HL-60 (cell line): Measurements from ENCODE around the gene DLX1.
A peak's percentile ranks its signal among the peaks of the same experiment; 100 is the strongest.

Source experiments
- DNase-seq, 2 experiments: peaks; one replicate each; pipeline ENCODE4 v3.0.0-alpha.2; 2010 to 2020; ENCODE audit warnings: low read depth in 1 of 2, low spot score in 1 of 2
- H3K27ac ChIP-seq: fragments of 250-450 bp; sonication (Bioruptor Pico); replicated peaks from 2 replicates; pipeline ENCODE4 v1.5.1; 2020; ENCODE audit warnings: mild to moderate bottlenecking, moderate library complexity
- H3K27me3 ChIP-seq: fragments of 250-450 bp; sonication (Bioruptor Pico); 2 replicates; pipeline ENCODE4 v1.5.1; 2021; ENCODE audit warnings: mild to moderate bottlenecking, moderate library complexity; ENCODE audit not compliant: insufficient read depth, poor library complexity, severe bottlenecking
- H3K4me3 ChIP-seq: replicated peaks from 2 replicates; pipeline ENCODE4 v1.5.1; 2011; ENCODE audit warnings: mild to moderate bottlenecking, control low read depth, low read length; ENCODE audit not compliant: insufficient read depth
- GABPA ChIP-seq: IDR thresholded peaks from 2 replicates; pipeline ENCODE4 v1.6.1; 2012; ENCODE audit warnings: low read depth
- POLR2AphosphoS5 ChIP-seq: IDR thresholded peaks from 2 replicates; pipeline ENCODE4 v1.6.1; 2012; ENCODE audit warnings: low read depth
- SPI1 ChIP-seq: IDR thresholded peaks from 2 replicates; pipeline ENCODE4 v1.6.1; 2012; ENCODE audit warnings: low read depth, mild to moderate bottlenecking, borderline replicate concordance
- long read RNA-seq: library from polyadenylated mRNA; unstranded; transcript quantifications from one replicate; pipeline ENCODE4 v2.0.0, GENCODE V29; 2020
- TF ChIP-seq, protein P1 (sequence below): IDR thresholded peaks from 2 replicates; pipeline ENCODE4 v1.6.1; 2012; ENCODE audit warnings: low read depth; ENCODE audit not compliant: insufficient replicate concordance
- TF ChIP-seq, protein P2 (sequence below): IDR thresholded peaks from one replicate; pipeline ENCODE4 v1.5.1; 2011; ENCODE audit warnings: low read length, control low read depth, inconsistent platforms; ENCODE audit not compliant: insufficient read depth

Gene DLX1
- long read RNA-seq, partial matches to known transcripts, result 0 of 4 reads
- long read RNA-seq, other reads (novel, unspliced or antisense), result 2 of 4 reads

DNA sequence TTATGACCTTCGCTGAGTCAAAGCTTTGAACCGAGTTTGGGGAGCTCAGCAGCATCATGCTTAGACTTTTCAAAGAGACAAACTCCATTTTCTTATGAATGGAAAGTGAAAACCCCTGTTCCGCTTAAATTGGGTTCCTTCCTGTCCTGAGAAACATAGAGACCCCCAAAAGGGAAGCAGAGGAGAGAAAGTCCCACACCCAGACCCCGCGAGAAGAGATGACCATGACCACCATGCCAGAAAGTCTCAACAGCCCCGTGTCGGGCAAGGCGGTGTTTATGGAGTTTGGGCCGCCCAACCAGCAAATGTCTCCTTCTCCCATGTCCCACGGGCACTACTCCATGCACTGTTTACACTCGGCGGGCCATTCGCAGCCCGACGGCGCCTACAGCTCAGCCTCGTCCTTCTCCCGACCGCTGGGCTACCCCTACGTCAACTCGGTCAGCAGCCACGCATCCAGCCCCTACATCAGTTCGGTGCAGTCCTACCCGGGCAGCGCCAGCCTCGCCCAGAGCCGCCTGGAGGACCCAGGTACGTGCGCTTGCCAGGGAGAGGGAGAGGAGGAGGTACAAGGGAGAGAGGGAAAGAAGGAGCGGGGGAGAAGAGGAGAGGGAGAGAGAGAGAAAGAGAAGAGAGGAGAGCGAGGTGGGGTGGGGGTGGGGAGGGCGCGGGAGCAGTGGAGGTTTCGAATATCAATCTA lies at the start of gene DLX1:
Gene DLX1, plus strand, starts transcription at position 48 of the 700 bp plus-strand sequence. Its CDS starts 171 bp downstream, at position 219.
- TF ChIP-seq SPI1, result no peak
- 0 out of 2 replicates have a peak within 1 kb of the TSS, but pooled peaks have one; percentile 1 for H3K27ac ChIP-seq
- H3K27me3 ChIP-seq, result peaks cover 82% of the 10 kb centered on the region
- no peak for DNase-seq
- peak within 1 kb of the TSS; percentile 70 for H3K4me3 ChIP-seq

DNA sequence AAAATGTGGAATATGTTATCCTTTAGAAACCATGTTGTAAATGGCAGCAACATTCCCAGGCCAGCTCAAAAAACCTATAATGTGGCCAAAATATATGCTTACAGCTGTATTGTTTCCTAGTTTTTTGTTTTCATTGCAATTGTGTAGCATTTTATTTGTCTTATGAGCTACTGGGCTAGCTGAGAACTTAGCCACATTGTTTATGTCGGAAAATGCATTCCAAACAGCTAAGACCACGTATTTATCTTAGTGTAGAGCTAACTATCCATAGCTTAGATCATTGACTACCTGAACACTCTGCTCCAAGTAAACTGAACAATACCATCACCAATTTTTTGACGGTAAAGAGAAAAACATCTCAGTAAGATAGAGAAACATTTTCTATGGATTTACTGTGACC lies 47.2 kb upstream of the DLX1 start:
- H3K27ac ChIP-seq, result no peak overlapping the region
- no peaks in the 10 kb centered on the region for H3K27me3 ChIP-seq
- TF ChIP-seq GABPA (no peak), POLR2AphosphoS5 (no peak)
- TF ChIP-seq, protein P1, sequence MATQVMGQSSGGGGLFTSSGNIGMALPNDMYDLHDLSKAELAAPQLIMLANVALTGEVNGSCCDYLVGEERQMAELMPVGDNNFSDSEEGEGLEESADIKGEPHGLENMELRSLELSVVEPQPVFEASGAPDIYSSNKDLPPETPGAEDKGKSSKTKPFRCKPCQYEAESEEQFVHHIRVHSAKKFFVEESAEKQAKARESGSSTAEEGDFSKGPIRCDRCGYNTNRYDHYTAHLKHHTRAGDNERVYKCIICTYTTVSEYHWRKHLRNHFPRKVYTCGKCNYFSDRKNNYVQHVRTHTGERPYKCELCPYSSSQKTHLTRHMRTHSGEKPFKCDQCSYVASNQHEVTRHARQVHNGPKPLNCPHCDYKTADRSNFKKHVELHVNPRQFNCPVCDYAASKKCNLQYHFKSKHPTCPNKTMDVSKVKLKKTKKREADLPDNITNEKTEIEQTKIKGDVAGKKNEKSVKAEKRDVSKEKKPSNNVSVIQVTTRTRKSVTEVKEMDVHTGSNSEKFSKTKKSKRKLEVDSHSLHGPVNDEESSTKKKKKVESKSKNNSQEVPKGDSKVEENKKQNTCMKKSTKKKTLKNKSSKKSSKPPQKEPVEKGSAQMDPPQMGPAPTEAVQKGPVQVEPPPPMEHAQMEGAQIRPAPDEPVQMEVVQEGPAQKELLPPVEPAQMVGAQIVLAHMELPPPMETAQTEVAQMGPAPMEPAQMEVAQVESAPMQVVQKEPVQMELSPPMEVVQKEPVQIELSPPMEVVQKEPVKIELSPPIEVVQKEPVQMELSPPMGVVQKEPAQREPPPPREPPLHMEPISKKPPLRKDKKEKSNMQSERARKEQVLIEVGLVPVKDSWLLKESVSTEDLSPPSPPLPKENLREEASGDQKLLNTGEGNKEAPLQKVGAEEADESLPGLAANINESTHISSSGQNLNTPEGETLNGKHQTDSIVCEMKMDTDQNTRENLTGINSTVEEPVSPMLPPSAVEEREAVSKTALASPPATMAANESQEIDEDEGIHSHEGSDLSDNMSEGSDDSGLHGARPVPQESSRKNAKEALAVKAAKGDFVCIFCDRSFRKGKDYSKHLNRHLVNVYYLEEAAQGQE, result no peak
- TF ChIP-seq, protein P2, sequence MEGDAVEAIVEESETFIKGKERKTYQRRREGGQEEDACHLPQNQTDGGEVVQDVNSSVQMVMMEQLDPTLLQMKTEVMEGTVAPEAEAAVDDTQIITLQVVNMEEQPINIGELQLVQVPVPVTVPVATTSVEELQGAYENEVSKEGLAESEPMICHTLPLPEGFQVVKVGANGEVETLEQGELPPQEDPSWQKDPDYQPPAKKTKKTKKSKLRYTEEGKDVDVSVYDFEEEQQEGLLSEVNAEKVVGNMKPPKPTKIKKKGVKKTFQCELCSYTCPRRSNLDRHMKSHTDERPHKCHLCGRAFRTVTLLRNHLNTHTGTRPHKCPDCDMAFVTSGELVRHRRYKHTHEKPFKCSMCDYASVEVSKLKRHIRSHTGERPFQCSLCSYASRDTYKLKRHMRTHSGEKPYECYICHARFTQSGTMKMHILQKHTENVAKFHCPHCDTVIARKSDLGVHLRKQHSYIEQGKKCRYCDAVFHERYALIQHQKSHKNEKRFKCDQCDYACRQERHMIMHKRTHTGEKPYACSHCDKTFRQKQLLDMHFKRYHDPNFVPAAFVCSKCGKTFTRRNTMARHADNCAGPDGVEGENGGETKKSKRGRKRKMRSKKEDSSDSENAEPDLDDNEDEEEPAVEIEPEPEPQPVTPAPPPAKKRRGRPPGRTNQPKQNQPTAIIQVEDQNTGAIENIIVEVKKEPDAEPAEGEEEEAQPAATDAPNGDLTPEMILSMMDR, result no peak
- no peak overlapping the region for H3K4me3 ChIP-seq
- no peak for DNase-seq

DNA sequence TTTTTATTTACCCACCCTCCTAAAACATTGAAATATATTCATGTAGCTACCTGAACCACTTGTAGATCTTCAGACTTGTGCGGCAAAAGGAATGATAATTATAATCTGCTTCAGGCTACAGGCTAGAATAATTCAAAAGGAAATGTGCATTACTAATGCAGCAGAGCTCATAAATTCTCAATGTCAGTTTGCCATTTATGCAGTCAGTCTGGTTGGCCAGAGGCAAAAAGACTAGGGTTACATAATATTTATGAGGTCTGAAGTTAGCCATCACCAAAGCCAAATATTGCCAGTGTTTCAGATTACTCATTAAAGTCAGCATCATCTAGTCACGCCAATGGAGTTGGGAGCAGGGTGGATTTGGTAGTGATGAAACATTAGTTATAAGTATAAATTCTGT lies 46.7 kb upstream of the DLX1 start:
- Histone ChIP-seq H3K27ac (no peak overlapping the region), H3K4me3 (no peak overlapping the region), H3K27me3 (no peaks in the 10 kb centered on the region)
- DNase-seq, result no peak
- TF ChIP-seq SPI1 (no peak), POLR2AphosphoS5 (no peak), GABPA (no peak)
- TF ChIP-seq, protein P1, result no peak
- TF ChIP-seq, protein P2, result no peak

DNA sequence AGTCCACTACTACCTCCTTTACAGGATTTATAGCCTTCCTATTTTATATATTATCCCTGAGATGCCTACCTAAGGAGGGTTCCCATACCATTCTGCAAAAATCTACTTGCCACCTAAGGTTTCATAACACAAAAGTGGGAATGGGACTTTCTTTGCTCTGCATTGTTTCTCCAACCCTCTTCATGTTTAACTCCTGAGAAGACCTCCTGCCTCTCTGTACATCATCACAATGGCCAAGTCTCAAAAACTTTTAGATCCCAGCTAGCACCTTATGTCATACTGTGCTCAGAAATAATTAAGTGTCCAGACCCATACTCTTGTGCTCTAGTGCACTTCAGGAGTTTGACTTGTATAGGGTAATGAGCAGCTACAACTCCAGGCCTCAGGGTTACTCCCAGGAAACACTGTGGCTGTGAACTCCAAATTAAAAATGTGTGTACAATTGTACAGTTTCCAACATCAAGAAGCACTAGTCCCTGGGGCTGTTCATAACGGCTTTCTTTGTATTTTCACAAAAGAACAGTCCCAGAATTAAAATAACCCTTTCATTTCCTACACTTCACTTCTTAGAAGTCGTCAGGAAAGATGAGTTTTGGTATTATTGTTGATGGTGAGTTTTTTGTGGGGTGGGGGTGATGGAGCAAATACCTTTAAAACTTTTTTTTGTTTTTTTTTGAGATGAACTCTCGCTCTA lies 46.1 kb upstream of the DLX1 start:
- Histone ChIP-seq H3K27me3 (no peaks in the 10 kb centered on the region), H3K4me3 (no peak overlapping the region), H3K27ac (no peak overlapping the region)
- TF ChIP-seq, protein P2, result no peak
- DNase-seq, result no peak
